ENCODE data around the gene DYNLT1. TPM values are rescaled to one million over a fixed set of nuclear protein-coding genes. Genes with fewer than 3 reads are reported as not detected.

The DYNLT1 gene
- total RNA-seq, 4 donors from 2014 or later = 2.8 to 104 (median 75.5) TPM

DNA sequence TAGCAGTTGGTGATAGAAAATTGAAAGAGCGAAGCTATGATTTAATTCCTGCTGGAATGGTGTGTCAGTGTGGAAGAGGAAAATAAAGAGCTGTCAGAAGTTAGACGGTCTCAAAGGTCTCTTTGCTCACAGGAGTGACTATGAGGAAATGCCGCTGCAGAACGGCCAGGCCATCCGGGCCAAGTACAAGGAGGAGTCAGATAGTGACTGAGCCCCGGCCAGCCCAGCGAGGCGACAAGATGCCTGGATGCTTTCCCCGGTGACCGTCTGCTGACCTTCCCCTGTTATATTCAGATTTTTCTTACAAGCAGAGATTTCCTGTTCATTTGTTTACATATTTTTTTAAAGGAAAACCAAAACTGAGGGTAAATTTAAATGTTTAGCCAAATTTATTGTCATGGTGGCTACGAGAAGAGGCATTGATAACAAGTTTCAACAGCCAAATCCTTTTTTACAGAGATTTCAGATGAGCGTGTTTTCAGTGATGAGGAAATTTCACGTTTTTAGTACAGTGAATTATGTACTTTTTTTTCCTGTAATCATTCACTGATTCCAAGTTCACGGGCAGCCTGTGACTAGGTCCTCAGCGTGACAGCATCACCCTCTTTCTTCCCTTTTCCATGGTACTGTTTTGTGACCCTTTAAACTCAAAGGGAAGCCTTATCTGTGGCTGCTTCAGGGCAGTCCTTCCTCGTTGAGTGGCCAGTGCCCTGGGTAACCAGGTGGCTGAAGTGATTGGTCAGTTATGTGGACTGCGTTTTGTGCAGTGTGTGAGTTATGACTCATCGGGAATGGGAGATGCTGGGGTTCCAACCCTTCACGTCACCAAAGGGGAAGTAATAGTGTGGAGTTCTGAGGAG, 12.6 kb downstream of the DYNLT1 start:
- DNase-seq = peak; percentile 80
- intact Hi-C loops (cut with DNase I; ENCODE audit: low total_unique reads) (no loop called here), in situ Hi-C loops (cut with MboI; ENCODE audit: low pct_ligation_motif_present in 1 of 4, low pct_unique_long_range_greater_than_20kb in 1 of 4, low sequenced_read_pairs in 3 of 4) (no loop called here)
- Histone ChIP-seq H3K27ac (peak overlapping the region; percentile 74 to 76 (median 75)), H3K9me3 (no peaks in the 10 kb centered on the region), H3K36me3 (peaks cover 0 to 13% (median 5%) of the 10 kb centered on the region in 4 donors), H3K4me3 (no peak overlapping the region), H3K4me1 (peaks cover 10 to 35% (median 26%) of the 10 kb centered on the region in 4 donors), H3K27me3 (no peaks in the 10 kb centered on the region)
- TF ChIP-seq POLR2A (IDR thresholded peaks at IDR 0.05) = peak; percentile 31
- TF ChIP-seq, protein P1, sequence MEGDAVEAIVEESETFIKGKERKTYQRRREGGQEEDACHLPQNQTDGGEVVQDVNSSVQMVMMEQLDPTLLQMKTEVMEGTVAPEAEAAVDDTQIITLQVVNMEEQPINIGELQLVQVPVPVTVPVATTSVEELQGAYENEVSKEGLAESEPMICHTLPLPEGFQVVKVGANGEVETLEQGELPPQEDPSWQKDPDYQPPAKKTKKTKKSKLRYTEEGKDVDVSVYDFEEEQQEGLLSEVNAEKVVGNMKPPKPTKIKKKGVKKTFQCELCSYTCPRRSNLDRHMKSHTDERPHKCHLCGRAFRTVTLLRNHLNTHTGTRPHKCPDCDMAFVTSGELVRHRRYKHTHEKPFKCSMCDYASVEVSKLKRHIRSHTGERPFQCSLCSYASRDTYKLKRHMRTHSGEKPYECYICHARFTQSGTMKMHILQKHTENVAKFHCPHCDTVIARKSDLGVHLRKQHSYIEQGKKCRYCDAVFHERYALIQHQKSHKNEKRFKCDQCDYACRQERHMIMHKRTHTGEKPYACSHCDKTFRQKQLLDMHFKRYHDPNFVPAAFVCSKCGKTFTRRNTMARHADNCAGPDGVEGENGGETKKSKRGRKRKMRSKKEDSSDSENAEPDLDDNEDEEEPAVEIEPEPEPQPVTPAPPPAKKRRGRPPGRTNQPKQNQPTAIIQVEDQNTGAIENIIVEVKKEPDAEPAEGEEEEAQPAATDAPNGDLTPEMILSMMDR (IDR thresholded peaks at IDR 0.05) = no peak
- peak in 1 of 3 donors; percentile 50 for TF ChIP-seq POLR2AphosphoS5 (IDR thresholded peaks at IDR 0.05)
- 45 to 59% methylated on average over 9 to 19 of the region's 19 CpGs for WGBS, 2 donors (ENCODE audit: low coverage in 1 of 2)

DNA sequence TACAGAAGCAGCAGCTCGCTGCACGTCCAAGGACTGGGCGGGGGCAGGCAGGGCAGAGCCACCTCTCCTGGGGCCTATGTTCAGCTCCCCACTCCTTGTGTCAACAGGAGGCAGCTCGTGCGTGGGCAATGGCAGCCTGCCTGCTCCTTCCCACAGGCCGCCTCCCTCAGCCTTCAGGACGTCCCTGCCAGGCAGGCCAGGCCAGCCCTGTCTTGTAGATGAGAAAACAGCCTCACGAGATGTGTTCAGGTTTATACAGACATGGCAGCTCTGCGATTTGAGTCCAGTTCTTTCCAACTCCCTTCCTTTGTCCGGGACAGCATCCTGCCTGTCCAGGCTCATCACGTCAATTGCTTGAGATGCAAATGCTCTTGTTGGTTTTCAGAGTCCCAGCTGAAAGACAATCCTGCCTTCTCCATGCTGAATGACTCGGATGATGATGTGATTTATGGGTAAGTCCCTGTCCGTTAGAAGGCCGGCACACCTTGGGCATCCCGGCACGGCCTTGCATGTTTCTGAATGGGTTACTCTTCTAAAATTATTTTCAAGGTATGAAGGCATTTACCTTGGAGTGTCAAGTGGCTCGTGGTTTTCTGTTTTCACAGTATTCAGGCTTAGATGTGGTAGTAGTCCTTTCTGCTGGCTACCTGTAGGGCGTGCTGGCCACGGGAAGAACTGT, 13.5 kb downstream of the DYNLT1 start:
- Histone ChIP-seq H3K27me3 (no peaks in the 10 kb centered on the region), H3K36me3 (peaks cover 0 to 7% (median under 1%) of the 10 kb centered on the region in 4 donors), H3K9me3 (no peaks in the 10 kb centered on the region), H3K4me1 (peaks cover 10 to 35% (median 26%) of the 10 kb centered on the region in 4 donors), H3K4me3 (no peak overlapping the region), H3K27ac (peak overlapping the region; percentile 74 to 76 (median 75))
- DNase-seq = peak; percentile 63
- WGBS, 2 donors (ENCODE audit: low coverage in 1 of 2) = 68 to 80% methylated on average over 2 to 18 of the region's 19 CpGs
- no peak for TF ChIP-seq EP300 (IDR thresholded peaks at IDR 0.05; ENCODE audit: low read depth)
- TF ChIP-seq POLR2AphosphoS5 (IDR thresholded peaks at IDR 0.05) = peak in 1 of 3 donors; percentile 10
- in situ Hi-C loops (cut with MboI; ENCODE audit: low pct_ligation_motif_present in 1 of 4, low pct_unique_long_range_greater_than_20kb in 1 of 4, low sequenced_read_pairs in 3 of 4) = no loop called here
- intact Hi-C loops (cut with DNase I; ENCODE audit: low total_unique reads) = no loop called here

DNA sequence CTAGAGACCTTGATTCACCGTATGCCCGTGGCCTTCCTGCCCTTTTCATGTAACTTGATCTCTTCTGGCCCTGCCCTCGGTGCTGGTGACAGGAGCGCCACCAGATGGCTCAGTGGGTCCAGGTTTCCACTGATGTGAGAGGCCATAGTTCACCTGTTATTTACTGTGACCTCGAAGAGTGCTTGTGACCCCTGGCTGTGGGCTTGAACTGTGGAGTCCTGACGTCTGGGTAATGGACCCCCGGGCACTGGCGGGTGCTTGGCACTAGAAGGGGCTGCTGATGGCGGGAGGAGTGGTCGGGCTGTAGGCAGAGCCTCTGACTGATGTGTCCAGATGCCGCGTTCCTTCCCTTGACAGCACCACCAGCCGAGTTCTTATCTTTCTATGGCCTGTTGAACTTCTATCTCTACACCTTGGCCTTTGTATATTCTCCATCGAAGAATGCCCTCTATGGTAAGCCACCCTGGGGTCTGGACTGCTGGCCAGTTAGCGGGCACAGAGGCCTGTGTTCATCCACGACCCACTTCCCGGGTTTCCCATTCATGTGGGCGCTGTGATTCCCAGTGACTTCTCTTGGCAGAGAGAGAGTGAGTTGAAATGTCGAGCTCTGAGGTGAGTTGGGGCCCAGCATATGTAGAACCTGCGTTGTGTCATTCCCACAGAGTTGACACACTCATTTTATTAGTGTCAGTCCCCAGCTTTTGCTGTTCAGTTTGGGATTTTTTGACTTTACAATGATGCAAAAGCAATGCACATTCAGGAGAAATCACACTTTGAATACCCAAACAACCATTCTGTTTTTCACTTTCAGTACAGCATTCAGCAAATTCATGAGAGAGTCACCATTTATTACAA, 14.9 kb downstream of the DYNLT1 start:
- H3K4me1 ChIP-seq = peaks cover 10 to 35% (median 23%) of the 10 kb centered on the region in 4 donors
- no peak for DNase-seq
- TF ChIP-seq, protein P1 (IDR thresholded peaks at IDR 0.05) = no peak
- no peak for TF ChIP-seq EP300 (IDR thresholded peaks at IDR 0.05; ENCODE audit: low read depth)
- no peak for TF ChIP-seq POLR2AphosphoS5 (IDR thresholded peaks at IDR 0.05)
- TF ChIP-seq POLR2A (IDR thresholded peaks at IDR 0.05) = no peak
- H3K36me3 ChIP-seq = peaks cover 0 to 11% (median 0%) of the 10 kb centered on the region in 4 donors
- H3K9me3 ChIP-seq = no peaks in the 10 kb centered on the region
- in situ Hi-C loops (cut with MboI; ENCODE audit: low pct_ligation_motif_present in 1 of 4, low pct_unique_long_range_greater_than_20kb in 1 of 4, low sequenced_read_pairs in 3 of 4) = no loop called here
- WGBS, 2 donors (ENCODE audit: low coverage in 1 of 2) = 74 to 88% methylated on average over 9 to 20 of the region's 20 CpGs
- no peaks in the 10 kb centered on the region for H3K27me3 ChIP-seq
- peak overlapping the region in 1 of 4 donors; percentile 74 for H3K27ac ChIP-seq
- H3K4me3 ChIP-seq = no peak overlapping the region
- intact Hi-C loops (cut with DNase I; ENCODE audit: low total_unique reads) = no loop called here

DNA sequence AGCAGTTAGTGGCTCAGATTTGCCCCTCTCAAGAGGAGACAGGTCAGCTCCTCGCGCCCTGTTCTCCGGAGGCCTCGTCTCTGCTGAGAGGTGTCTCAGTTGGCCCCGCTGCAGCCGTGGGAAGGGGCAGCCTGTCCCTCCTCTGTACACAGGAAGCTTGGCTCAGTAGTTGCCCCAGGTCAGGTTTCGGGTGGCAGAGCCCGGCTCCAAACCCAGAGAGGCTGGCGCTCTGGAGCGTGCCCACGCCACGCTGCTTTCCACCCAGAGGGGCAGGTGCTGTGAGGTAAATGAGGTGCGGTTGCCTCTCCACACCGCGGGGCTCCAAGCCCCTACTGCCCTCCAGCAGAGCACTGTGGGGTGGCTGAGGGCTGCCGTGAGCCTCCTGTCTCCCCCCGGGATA, 16.0 kb downstream of the DYNLT1 start:
- Histone ChIP-seq H3K4me3 (no peak overlapping the region), H3K36me3 (peaks cover 0 to 11% (median 0%) of the 10 kb centered on the region in 4 donors), H3K4me1 (peaks cover 10 to 31% (median 22%) of the 10 kb centered on the region in 4 donors), H3K27me3 (no peaks in the 10 kb centered on the region), H3K27ac (no peak overlapping the region), H3K9me3 (no peaks in the 10 kb centered on the region)
- DNase-seq = no peak
- intact Hi-C loops (cut with DNase I; ENCODE audit: low total_unique reads) = no loop called here
- in situ Hi-C loops (cut with MboI; ENCODE audit: low pct_ligation_motif_present in 1 of 4, low pct_unique_long_range_greater_than_20kb in 1 of 4, low sequenced_read_pairs in 3 of 4) = no loop called here
- TF ChIP-seq, protein P1 (IDR thresholded peaks at IDR 0.05) = no peak
- no peak for TF ChIP-seq POLR2AphosphoS5 (IDR thresholded peaks at IDR 0.05)
- TF ChIP-seq POLR2A (IDR thresholded peaks at IDR 0.05) = no peak
- no peak for TF ChIP-seq EP300 (IDR thresholded peaks at IDR 0.05; ENCODE audit: low read depth)
- 92% methylated on average over 11 of the region's 17 CpGs; no CpG with 5 or more reads in 1 of the 2 donors for WGBS, 2 donors (ENCODE audit: low coverage in 1 of 2)
